ENCODE measurements around the gene PLCXD3.

PLCXD3 gene

GRCh38 chr5:41371738-41372137 lies 138.7 kb downstream of the PLCXD3 start:
- no peaks in the 10 kb centered on the region for H3K27me3 ChIP-seq (replicated peaks)
- TF ChIP-seq CTCF (IDR thresholded peaks at IDR 0.05; ENCODE audit: low read depth, low read length, missing control alignments) = no peak
- no peak overlapping the region for H3K4me3 ChIP-seq (ENCODE audit: low read depth, low read length)
- no peak for DNase-seq
- H3K27ac ChIP-seq = no peak overlapping the region
- in situ Hi-C loops (cut with HindIII; ENCODE audit: low pct_ligation_motif_present, low sequenced_read_pairs) = no loop called here
- H3K36me3 ChIP-seq (replicated peaks) = no peaks in the 10 kb centered on the region

GRCh38 chr5:41370482-41370881 lies 139.9 kb downstream of the PLCXD3 start:
- H3K27me3 ChIP-seq (replicated peaks) = no peaks in the 10 kb centered on the region
- H3K36me3 ChIP-seq (replicated peaks) = no peaks in the 10 kb centered on the region
- no peak for DNase-seq
- no peak overlapping the region for H3K4me3 ChIP-seq (ENCODE audit: low read depth, low read length)
- in situ Hi-C loops (cut with HindIII; ENCODE audit: low pct_ligation_motif_present, low sequenced_read_pairs) = no loop called here
- no peak for TF ChIP-seq CTCF (IDR thresholded peaks at IDR 0.05; ENCODE audit: low read depth, low read length, missing control alignments)
- H3K27ac ChIP-seq = no peak overlapping the region

GRCh38 chr5:41369799-41370198 lies 140.6 kb downstream of the PLCXD3 start:
- DNase-seq = no peak
- TF ChIP-seq CTCF (IDR thresholded peaks at IDR 0.05; ENCODE audit: low read depth, low read length, missing control alignments) = no peak
- no peaks in the 10 kb centered on the region for H3K27me3 ChIP-seq (replicated peaks)
- no peak overlapping the region for H3K27ac ChIP-seq
- in situ Hi-C loops (cut with HindIII; ENCODE audit: low pct_ligation_motif_present, low sequenced_read_pairs) = no loop called here
- no peak overlapping the region for H3K4me3 ChIP-seq (ENCODE audit: low read depth, low read length)
- no peaks in the 10 kb centered on the region for H3K36me3 ChIP-seq (replicated peaks)

GRCh38 chr5:41368158-41368557 lies 142.2 kb downstream of the PLCXD3 start:
- in situ Hi-C loops (cut with HindIII; ENCODE audit: low pct_ligation_motif_present, low sequenced_read_pairs) = no loop called here
- Histone ChIP-seq H3K4me3 (ENCODE audit: low read depth, low read length) (no peak overlapping the region), H3K36me3 (replicated peaks) (no peaks in the 10 kb centered on the region), H3K27me3 (replicated peaks) (no peaks in the 10 kb centered on the region), H3K27ac (no peak overlapping the region)
- TF ChIP-seq CTCF (IDR thresholded peaks at IDR 0.05; ENCODE audit: low read depth, low read length, missing control alignments) = no peak
- DNase-seq = no peak

GRCh38 chr5:41365369-41365768 lies 145.0 kb downstream of the PLCXD3 start:
- Histone ChIP-seq H3K27me3 (replicated peaks) (no peaks in the 10 kb centered on the region), H3K36me3 (replicated peaks) (no peaks in the 10 kb centered on the region), H3K4me3 (ENCODE audit: low read depth, low read length) (no peak overlapping the region), H3K27ac (no peak overlapping the region)
- no peak for DNase-seq
- TF ChIP-seq CTCF (IDR thresholded peaks at IDR 0.05; ENCODE audit: low read depth, low read length, missing control alignments) = no peak
- in situ Hi-C loops (cut with HindIII; ENCODE audit: low pct_ligation_motif_present, low sequenced_read_pairs) = no loop called here

- in situ Hi-C loops (cut with HindIII; ENCODE audit: low pct_ligation_motif_present, low sequenced_read_pairs) = no loop called here
- H3K4me3 ChIP-seq (ENCODE audit: low read depth, low read length) = no peak overlapping the region
- TF ChIP-seq CTCF (IDR thresholded peaks at IDR 0.05; ENCODE audit: low read depth, low read length, missing control alignments) = no peak
- H3K27ac ChIP-seq = no peak overlapping the region
- no peaks in the 10 kb centered on the region for H3K27me3 ChIP-seq (replicated peaks)
- no peak for DNase-seq
- no peaks in the 10 kb centered on the region for H3K36me3 ChIP-seq (replicated peaks)
These were observed 146.1 kb downstream of the PLCXD3 start for GRCh38 chr5:41364346-41364745.
